Activated B cell treated with CpG ODN at 0.5 μM for 24 hours (primary cell): ENCODE measurements around the gene LEFTY2. TPM values are rescaled to one million over a fixed set of nuclear protein-coding genes. Genes with fewer than 3 reads are reported as not detected.

ENCODE experiments used
- ATAC-seq: fragments of 200-7000 bp; cut with Tn5 transposase; one replicate; pipeline ENCODE4 v1.10.0; 2021; ENCODE audit warnings: low read depth, mild to moderate bottlenecking, moderate library complexity
- CTCF ChIA-PET: fragments of 350-600 bp; sonication (Branson Sonifier 250); formaldehyde crosslinking; loops from one replicate; lab custom pipeline; 2021; ENCODE audit warnings: antibody characterized with exemption; lab: Charles Lee
- POLR2A ChIA-PET: fragments of 350-600 bp; sonication (Branson Sonifier 250); formaldehyde crosslinking; loops from one replicate; lab custom pipeline; 2021; ENCODE audit warnings: antibody characterized with exemption; lab: Charles Lee
- DNase-seq: peaks from one replicate; pipeline ENCODE4 v3.0.0; 2022
- H3K27ac Mint-ChIP-seq: one replicate; pipeline ENCODE4 v1.8.0; 2020; ENCODE audit warnings: mixed read lengths
- H3K27me3 Mint-ChIP-seq: one replicate; pipeline ENCODE4 v1.8.0; 2021; ENCODE audit warnings: mixed read lengths
- H3K36me3 Mint-ChIP-seq: one replicate; pipeline ENCODE4 v1.8.0; 2021; ENCODE audit warnings: low read depth, mixed read lengths
- H3K4me1 Mint-ChIP-seq: one replicate; pipeline ENCODE4 v1.8.0; 2021; ENCODE audit warnings: mixed read lengths
- H3K4me3 Mint-ChIP-seq: one replicate; pipeline ENCODE4 v1.8.0; 2020; ENCODE audit warnings: mild to moderate bottlenecking, mixed read lengths
- H3K9me3 Mint-ChIP-seq: one replicate; pipeline ENCODE4 v1.8.0; 2020; ENCODE audit warnings: mixed read lengths
- intact Hi-C: fragments of 100-400 bp; cut with micrococcal nuclease; formaldehyde crosslinking; loops from one replicate; pipeline ENCODE4 v1.15.1; 2024
- total RNA-seq: library from RNA; stranded (reverse); gene quantifications from 2 replicates; pipeline ENCODE4 v1.2.3, GENCODE V29; 2022
- TF ChIP-seq, protein P1 (sequence below): fragments of 200-600 bp; IDR thresholded peaks from one replicate; pipeline ENCODE4 v1.8.0; 2022; ENCODE audit warnings: antibody characterized with exemption, mild to moderate bottlenecking

LEFTY2 gene
- total RNA-seq, 1 donor from 2014 or later: not detected

DNA sequence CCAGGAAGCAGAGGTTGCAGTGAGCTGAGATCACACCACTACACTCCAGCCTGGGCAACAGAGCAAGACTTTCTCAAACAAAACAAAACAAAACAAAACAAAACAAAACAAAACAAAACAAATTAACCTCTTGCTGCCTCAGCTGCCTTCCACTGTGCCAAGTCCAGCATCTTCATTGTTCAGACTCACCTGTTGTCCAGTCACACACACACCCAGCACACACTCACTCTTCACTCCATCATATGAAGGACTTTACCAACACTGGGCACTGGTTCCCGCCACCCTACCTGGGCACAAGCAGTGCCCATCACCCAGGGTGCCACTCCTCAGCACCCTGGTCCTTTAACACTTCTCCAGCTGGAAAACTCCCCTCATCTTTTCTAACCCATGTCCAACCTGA, 31.5 kb downstream of the LEFTY2 start:
- H3K27me3 Mint-ChIP-seq: no peaks in the 10 kb centered on the region
- POLR2A ChIA-PET: interaction anchor here (1.1 to 3.6 kb wide), 4 partner anchors 14 to 132 kb away, joined by 3 to 15 read pairs (median 10); partner anchors contain the start of genes PYCR2, SRP9 and TMEM63A
- ATAC-seq (no peak), DNase-seq (no peak)
- H3K9me3 Mint-ChIP-seq: no peaks in the 10 kb centered on the region
- peaks cover 13% of the 10 kb centered on the region for H3K36me3 Mint-ChIP-seq
- CTCF ChIA-PET: interaction anchor here (0.8 to 1.6 kb wide), 4 partner anchors 31 to 435 kb away, joined by 3 to 6 read pairs (median 4); partner anchors contain the start of gene SRP9
- peaks cover 23% of the 10 kb centered on the region for H3K4me1 Mint-ChIP-seq
- no peak overlapping the region for H3K4me3 Mint-ChIP-seq
- TF ChIP-seq, protein P1, sequence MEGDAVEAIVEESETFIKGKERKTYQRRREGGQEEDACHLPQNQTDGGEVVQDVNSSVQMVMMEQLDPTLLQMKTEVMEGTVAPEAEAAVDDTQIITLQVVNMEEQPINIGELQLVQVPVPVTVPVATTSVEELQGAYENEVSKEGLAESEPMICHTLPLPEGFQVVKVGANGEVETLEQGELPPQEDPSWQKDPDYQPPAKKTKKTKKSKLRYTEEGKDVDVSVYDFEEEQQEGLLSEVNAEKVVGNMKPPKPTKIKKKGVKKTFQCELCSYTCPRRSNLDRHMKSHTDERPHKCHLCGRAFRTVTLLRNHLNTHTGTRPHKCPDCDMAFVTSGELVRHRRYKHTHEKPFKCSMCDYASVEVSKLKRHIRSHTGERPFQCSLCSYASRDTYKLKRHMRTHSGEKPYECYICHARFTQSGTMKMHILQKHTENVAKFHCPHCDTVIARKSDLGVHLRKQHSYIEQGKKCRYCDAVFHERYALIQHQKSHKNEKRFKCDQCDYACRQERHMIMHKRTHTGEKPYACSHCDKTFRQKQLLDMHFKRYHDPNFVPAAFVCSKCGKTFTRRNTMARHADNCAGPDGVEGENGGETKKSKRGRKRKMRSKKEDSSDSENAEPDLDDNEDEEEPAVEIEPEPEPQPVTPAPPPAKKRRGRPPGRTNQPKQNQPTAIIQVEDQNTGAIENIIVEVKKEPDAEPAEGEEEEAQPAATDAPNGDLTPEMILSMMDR: no peak
- intact Hi-C loops: no loop called here
- H3K27ac Mint-ChIP-seq: peak overlapping the region; percentile 57

DNA sequence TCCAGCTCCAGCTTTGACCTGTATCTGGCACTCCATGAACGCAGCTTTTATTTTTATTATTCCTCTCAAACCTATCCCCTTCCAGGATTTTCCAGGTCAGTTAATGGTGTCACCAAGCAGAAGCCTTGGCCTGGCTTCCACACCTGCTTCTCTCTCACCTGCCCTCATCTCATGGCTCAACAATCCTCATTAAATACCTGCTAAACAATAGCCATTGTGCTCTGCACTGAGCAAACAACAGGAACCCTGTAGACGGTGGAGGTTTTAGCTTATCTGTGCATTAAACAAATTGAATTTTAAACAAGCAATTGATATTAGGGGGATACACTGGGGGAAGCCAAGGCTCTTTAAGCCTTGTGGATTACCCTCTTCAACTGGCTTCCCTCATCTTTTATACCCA, 32.2 kb downstream of the LEFTY2 start:
- Mint-ChIP-seq H3K4me3 (no peak overlapping the region), H3K27ac (no peak overlapping the region), H3K9me3 (peaks cover under 1% of the 10 kb centered on the region), H3K4me1 (peaks cover 23% of the 10 kb centered on the region), H3K27me3 (no peaks in the 10 kb centered on the region), H3K36me3 (peaks cover 13% of the 10 kb centered on the region)
- ChIA-PET POLR2A (interaction anchor here (1.1 to 3.6 kb wide), 4 partner anchors 12 to 131 kb away, joined by 3 to 15 read pairs (median 4); partner anchors contain the start of genes PYCR2, SRP9 and TMEM63A), CTCF (interaction anchor here (1.0 to 1.6 kb wide), 2 partner anchors 131 to 434 kb away, joined by 3 to 5 read pairs; partner anchors contain the start of gene SRP9)
- DNase-seq: no peak
- intact Hi-C loops: no loop called here
- ATAC-seq: no peak
- TF ChIP-seq, protein P1: no peak

DNA sequence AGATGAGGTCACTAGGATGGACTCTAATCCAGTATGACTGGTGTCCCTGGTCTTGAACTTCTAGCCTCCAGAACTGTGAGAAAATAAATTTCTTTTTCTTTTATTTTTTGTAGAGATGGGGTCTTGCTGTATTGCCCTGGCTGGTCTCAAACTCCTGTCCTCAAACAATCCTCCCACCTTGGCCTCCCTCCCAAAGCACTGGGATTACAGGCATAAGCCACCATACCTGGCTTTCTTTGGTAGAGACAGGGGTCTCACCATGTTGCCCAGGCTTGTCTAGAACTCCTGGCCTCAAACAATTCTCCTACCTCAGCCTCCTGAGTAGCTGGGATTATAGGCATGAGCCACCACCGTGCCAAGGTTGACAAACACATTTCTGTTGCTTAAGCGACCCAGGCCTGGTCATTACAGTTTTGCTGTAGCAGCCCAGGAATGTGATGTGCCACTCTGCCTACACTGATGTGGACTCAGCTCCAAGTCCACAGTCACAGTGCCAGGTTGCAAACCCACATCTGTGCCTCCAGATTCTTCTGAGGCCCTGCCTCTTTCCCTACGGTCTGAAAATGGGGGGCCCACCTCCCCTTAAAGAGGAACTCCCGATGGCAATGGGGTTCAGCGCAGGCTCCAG, 32.9 kb downstream of the LEFTY2 start:
- ChIA-PET POLR2A (interaction anchor here (1.1 to 1.6 kb wide), 3 partner anchors 11 to 131 kb away, joined by 3 to 4 read pairs (median 4); partner anchors contain the start of genes PYCR2 and SRP9), CTCF (interaction anchor here (1.0 to 1.6 kb wide), 2 partner anchors 130 to 433 kb away, joined by 3 to 5 read pairs; partner anchors contain the start of gene SRP9)
- peaks cover 8% of the 10 kb centered on the region for H3K36me3 Mint-ChIP-seq
- ATAC-seq (no peak), DNase-seq (no peak)
- H3K27me3 Mint-ChIP-seq: no peaks in the 10 kb centered on the region
- H3K9me3 Mint-ChIP-seq: peaks cover 2% of the 10 kb centered on the region
- H3K27ac Mint-ChIP-seq: no peak overlapping the region
- no peak overlapping the region for H3K4me3 Mint-ChIP-seq
- TF ChIP-seq, protein P1: no peak
- intact Hi-C loops: no loop called here
- H3K4me1 Mint-ChIP-seq: peaks cover 23% of the 10 kb centered on the region

DNA sequence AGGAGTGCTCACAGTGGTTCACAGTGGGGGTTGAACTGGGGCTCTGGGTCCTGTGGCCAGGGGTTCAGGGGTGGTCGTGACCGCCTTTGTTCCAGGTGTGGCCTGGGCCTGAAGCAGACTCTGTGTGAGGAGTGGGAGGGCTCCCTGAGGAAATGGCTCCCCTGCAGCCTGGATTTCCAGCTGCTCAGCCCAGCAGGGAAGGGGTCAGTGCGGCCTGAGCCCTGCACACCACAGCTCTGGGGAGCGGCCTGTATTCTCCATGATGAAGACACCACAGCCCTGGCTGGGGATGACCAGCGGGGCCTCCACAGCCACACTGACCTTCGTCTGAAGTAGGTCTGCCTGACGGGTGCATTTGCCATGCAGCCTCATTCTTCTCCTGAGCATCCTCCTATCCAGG, 33.7 kb downstream of the LEFTY2 start:
- ChIA-PET CTCF (no interaction called here), POLR2A (no interaction called here)
- Mint-ChIP-seq H3K9me3 (peaks cover 2% of the 10 kb centered on the region), H3K36me3 (peaks cover 2% of the 10 kb centered on the region), H3K27me3 (no peaks in the 10 kb centered on the region), H3K4me3 (no peak overlapping the region), H3K27ac (no peak overlapping the region), H3K4me1 (peaks cover 23% of the 10 kb centered on the region)
- TF ChIP-seq, protein P1: no peak
- ATAC-seq (no peak), DNase-seq (no peak)
- intact Hi-C loops: no loop called here

DNA sequence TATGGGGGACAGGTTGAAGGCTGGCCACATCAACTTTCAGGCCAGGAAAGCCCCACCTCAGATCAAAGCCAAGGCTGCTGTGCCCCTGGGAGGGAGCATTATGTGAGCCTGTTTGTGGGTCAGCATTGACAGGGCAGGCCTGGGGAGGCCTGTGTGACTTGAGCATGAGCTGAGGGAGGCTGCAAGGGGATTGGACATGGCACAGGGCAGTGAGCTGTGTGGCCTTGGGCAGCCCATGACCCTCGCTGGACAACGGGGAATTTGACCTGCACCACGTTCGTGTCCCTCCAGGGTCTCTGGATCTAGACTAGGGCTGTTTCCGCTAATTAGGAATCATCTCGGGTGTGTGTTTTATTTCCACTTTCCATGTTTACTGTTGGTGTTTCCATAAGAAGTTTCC, 34.6 kb downstream of the LEFTY2 start:
- CTCF ChIA-PET: no interaction called here
- no peak overlapping the region for H3K27ac Mint-ChIP-seq
- intact Hi-C loops: no loop called here

More for the DNA sequence above, 34.6 kb downstream of the LEFTY2 start:
- no peak for ATAC-seq
- Mint-ChIP-seq H3K27me3 (no peaks in the 10 kb centered on the region), H3K4me1 (peaks cover 18% of the 10 kb centered on the region), H3K4me3 (no peak overlapping the region), H3K36me3 (no peaks in the 10 kb centered on the region), H3K9me3 (peaks cover 2% of the 10 kb centered on the region)
- TF ChIP-seq, protein P1: no peak
- POLR2A ChIA-PET: interaction anchor here (0.6 kb wide), 1 partner anchor 120 kb away, joined by 4 read pairs; no protein-coding TSS in a partner anchor
- DNase-seq: no peak
